GM18498 (cell line): ENCODE results near the gene UBA1.

Experiments used
- ATAC-seq: cut with Tn5 transposase; IDR thresholded peaks from one replicate; pipeline ENCODE4 v1.9.1; 2021; ENCODE audit warnings: mild to moderate bottlenecking, moderate library complexity; ENCODE audit not compliant: unreplicated experiment

UBA1 gene

DNA sequence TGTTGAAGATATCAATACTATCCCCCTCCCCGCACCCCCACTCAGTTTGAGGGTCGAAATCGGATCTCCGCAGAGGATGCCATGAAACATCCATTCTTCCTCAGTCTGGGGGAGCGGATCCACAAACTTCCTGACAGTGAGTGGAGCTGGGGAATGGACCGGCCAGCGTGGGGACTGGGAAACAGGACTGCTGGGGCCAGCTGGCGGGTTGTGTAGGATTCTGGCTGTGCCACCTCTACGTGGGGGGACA lies 33.6 kb downstream of the UBA1 start:
- no peak for ATAC-seq

- ATAC-seq = no peak
Observed at GRCh38 chrX:47228550-47229270, 35.1 kb downstream of the UBA1 start.

- ATAC-seq = no peak
Observed at GRCh38 chrX:47229427-47229826, 35.8 kb downstream of the UBA1 start.

GRCh38 chrX:47230136-47230868 lies 36.7 kb downstream of the UBA1 start:
- ATAC-seq = no peak

DNA sequence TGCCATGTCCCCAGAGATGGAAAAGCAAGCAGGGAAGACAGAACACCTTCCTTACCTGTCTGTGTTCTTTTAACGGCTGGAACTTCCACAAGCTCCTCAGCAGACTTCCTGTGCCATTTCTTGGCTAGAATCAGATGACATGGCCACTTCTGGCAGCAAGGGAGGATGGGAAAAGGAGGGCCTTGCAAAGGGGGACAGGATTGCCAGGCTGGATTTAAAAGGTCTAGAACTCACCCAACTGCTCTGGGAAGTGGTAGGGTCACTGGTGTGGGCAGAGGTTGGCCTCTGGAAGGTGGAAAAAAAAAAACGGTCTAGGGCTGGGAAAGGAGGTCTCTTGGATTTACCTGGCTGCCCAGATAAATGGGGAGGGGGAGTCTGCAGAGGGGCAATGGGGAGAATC lies 37.5 kb downstream of the UBA1 start:
- no peak for ATAC-seq

- ATAC-seq = no peak
Observed at GRCh38 chrX:47232197-47232802, 38.7 kb downstream of the UBA1 start.

DNA sequence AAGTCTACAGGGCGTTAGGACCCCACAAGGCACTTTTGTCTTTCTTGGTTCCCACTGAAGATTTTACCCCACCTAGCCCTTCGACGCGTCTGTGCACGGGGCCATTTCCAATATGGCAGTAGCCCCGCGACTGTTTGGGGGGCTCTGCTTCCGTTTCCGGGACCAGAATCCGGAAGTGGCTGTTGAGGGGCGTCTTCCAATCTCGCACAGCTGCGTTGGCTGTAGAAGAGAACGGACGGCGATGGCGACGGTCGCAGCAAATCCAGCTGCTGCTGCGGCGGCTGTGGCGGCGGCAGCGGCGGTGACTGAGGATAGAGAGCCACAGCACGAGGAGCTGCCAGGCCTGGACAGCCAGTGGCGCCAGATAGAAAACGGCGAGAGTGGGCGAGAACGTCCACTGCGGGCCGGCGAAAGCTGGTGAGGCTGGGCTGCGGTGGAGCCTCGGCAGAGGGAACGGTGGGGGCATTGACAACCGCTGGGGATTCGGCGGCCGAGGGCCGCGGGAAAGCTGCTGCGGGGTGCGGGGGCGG lies 39.2 kb downstream of the UBA1 start, which contains the start of gene USP11:
Gene USP11 (plus strand): TSS at position 207 of the 530 bp plus-strand sequence. CDS start 35 bp downstream, at position 242.
- peak; percentile 16 for ATAC-seq

DNA sequence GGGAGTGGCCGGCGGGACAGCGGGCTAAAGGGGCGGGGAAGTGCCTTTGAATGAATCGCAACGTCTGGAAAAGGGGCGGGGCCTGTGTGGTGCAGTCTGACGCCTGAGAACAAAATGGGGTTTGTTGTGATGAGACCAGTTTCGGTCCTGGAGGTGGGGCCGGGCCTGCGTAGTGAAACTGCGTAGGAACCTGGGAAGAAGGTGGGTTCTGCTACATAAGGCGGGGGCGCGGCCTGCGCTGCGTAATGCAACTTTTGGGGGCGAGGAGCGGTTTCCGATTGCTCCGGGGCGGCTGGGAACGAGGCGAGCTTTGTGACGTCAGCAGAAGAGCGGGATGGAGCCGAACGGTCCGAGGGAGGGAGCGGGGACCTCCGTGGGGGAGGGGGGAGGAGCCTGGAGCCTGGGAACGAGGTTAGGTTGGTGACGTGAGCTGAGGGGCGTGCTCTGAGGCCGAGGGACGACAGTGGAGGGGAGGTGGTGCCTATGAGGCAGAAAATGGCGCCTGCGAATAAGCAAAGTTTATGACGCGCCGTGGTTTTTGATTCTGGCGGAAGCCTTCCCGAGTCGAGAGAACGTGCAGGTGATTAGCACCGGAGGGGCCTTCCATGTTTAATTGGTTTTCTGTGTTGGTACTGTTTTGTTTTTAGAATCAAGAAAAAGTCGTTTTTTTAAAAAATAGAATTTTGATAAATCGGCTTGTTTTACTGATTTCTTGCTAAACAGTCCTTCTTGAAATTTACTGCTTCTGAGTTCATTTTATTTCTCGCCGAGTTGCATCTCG lies 39.9 kb downstream of the UBA1 start:
- ATAC-seq = peak; percentile 85

DNA sequence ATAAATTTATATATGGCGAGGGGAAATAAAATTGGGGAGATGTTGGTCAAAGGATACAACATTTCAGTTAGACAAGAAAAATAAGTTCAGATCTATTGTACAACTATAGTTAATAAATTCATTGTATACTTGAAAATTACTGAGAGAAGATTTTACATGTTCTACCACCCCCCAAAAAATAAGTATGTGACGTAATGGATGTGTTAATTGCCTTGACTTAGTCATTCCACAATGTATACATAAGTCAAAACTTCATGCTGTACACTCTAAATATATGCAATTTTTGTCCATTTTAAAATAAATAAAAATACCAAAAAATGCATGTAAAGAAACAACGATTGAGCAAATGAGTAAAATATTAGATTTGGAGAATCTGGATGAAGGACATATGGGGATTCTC lies 41.0 kb downstream of the UBA1 start:
- no peak for ATAC-seq

- no peak for ATAC-seq
Observed at GRCh38 chrX:47235691-47236103, 42.1 kb downstream of the UBA1 start.

- no peak for ATAC-seq
Observed at GRCh38 chrX:47239199-47239598, 45.6 kb downstream of the UBA1 start.

- no peak for ATAC-seq
Observed at GRCh38 chrX:47239898-47240545, 46.4 kb downstream of the UBA1 start.

DNA sequence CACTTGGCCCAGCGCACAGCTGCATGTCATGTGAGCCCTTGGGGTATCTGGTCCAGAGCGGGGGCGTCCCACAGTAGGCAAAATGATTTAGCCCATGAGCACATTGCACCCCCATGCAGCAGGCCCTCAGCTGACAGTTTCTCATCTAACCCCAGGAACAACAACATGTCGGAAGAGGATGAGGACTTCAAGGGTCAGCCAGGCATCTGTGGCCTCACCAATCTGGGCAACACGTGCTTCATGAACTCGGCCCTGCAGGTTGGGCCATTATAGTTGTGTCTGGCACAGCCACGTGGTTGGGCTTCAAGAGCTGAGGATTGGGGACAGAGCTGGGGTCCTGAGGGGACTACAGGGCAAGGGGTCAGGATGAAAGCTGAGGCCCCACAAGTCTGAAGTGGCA lies 47.0 kb downstream of the UBA1 start:
- no peak for ATAC-seq

DNA sequence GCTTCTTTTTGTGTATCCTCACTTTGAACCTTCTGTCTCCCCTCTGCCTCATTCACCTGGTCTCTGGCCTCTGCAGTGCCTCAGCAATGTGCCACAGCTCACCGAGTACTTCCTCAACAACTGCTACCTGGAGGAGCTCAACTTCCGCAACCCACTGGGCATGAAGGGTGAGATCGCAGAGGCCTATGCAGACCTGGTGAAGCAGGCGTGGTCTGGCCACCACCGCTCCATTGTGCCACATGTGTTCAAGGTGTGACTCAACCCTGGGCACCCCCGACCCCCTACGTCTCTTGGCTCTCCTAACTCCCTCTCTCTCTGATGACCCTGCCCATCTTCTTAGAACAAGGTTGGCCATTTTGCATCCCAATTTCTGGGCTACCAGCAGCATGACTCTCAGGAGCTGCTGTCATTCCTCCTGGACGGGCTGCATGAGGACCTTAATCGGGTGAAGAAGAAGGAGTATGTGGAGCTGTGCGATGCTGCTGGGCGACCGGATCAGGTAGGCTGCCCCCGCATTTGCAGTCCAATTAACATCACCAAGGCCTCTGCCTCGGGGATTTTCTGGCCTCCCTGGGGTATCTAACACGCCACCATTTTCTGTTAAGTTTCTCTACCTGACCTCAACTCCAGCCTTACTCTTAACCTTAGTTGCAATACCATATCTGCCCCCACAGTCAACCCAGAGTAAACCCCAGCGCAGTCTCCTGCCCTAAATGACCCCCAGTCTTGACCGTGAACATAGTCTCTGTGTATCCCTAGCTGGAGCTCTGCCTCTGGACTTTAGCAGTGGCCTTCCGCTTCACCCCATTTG lies 47.8 kb downstream of the UBA1 start:
- no peak for ATAC-seq

GRCh38 chrX:47242321-47242720 lies 48.7 kb downstream of the UBA1 start:
- no peak for ATAC-seq

- ATAC-seq = no peak
Observed at GRCh38 chrX:47243351-47243750, 49.7 kb downstream of the UBA1 start.

GRCh38 chrX:47244676-47245075 lies 51.0 kb downstream of the UBA1 start:
- no peak for ATAC-seq

- no peak for ATAC-seq
Observed at GRCh38 chrX:47245156-47245555, 51.5 kb downstream of the UBA1 start.

DNA sequence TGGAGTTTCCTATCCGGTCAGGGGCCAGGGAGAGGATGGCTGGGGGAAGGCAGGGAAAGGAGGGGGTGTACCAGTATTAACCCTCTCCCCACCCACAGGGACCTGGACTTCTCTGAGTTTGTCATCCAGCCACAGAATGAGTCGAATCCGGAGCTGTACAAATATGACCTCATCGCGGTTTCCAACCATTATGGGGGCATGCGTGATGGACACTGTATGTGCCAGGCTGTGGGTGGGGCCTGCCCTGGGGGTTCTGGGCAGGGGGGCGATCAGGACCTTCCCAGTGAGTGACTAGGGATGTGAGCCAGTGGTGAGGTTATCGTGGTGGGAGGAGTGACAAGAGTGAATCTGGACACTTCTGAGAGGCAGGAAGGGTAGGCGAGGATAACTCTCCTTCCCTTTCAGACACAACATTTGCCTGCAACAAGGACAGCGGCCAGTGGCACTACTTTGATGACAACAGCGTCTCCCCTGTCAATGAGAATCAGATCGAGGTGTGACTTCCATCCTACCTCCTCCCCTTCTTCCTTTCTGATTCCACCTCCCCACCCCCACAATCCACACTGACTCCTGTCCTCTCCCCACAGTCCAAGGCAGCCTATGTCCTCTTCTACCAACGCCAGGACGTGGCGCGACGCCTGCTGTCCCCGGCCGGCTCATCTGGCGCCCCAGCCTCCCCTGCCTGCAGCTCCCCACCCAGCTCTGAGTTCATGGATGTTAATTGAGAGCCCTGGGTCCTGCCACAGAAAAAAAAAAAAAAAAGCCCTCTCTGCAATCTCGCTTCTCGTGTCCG lies 53.8 kb downstream of the UBA1 start:
- no peak for ATAC-seq
